Measurements from ENCODE around the gene COL5A1.

The COL5A1 gene

GRCh38 chr9:134743853-134744252 lies 102.2 kb downstream of the COL5A1 start:
- no peaks in the 10 kb centered on the region for H3K36me3 ChIP-seq (ENCODE audit: insufficient read depth, low read length)
- H3K9me3 ChIP-seq (ENCODE audit: insufficient read depth, low read length, severe bottlenecking), result peaks cover 27% of the 10 kb centered on the region

GRCh38 chr9:134744385-134745295 lies 103.0 kb downstream of the COL5A1 start:
- ATAC-seq (ENCODE audit: insufficient read depth, low read depth), result no peak
- no peaks in the 10 kb centered on the region for H3K36me3 ChIP-seq (ENCODE audit: insufficient read depth, low read length)
- H3K9me3 ChIP-seq (ENCODE audit: insufficient read depth, low read length, severe bottlenecking), result peaks cover 27% of the 10 kb centered on the region

More at GRCh38 chr9:134743853-134744252, 102.2 kb downstream of the COL5A1 start:
- no peaks in the 10 kb centered on the region for H3K4me1 ChIP-seq (ENCODE audit: insufficient read depth, low read length)
- no peak overlapping the region for H3K4me3 ChIP-seq (ENCODE audit: low read depth in 1 of 2, low read length in 2 of 2)
- no peaks in the 10 kb centered on the region for H3K27me3 ChIP-seq (ENCODE audit: insufficient read depth, low read length, poor library complexity)
- no peak overlapping the region for H2AFZ ChIP-seq (ENCODE audit: low read depth, low read length)
- TF ChIP-seq EZH2 (IDR thresholded peaks at IDR 0.05; ENCODE audit: borderline replicate concordance, low read depth, low read length, severe bottlenecking) (no peak), CTCF (IDR thresholded peaks at IDR 0.05; ENCODE audit: borderline replicate concordance, extremely low read depth, low read length, poor library complexity, severe bottlenecking) (no peak)
- H3K4me2 ChIP-seq (ENCODE audit: insufficient read depth, low read length), result no peak overlapping the region
- no peak overlapping the region for H3K9ac ChIP-seq (ENCODE audit: low read depth, low read length)
- no peaks in the 10 kb centered on the region for H4K20me1 ChIP-seq (ENCODE audit: insufficient read depth, low read length)
- H3K27ac ChIP-seq (ENCODE audit: low read length), result no peak overlapping the region
- DNase-seq (no peak), ATAC-seq (ENCODE audit: insufficient read depth, low read depth) (no peak)
- H3K79me2 ChIP-seq (ENCODE audit: insufficient read depth, low read length), result no peaks in the 10 kb centered on the region

DNA sequence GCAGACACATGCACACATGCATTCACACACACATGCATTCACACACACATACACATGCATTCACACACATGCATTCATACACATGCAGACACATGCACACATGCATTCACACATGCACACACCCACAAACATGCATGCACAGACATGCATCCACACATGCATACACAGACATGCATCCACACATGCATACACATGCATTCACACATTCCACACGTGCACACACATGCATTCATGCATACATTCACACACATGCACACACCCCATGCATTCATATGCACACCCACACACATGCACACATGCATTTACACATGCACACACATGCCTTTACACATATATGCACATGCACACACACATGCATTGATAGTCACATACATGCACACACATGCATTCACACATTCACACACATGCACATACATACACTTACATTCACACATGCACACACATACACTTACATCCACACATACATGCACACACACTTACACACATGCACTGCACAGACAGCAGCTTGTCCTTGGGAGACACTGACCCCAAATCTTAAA lies 106.4 kb downstream of the COL5A1 start:
- H3K9me3 ChIP-seq (ENCODE audit: insufficient read depth, low read length, severe bottlenecking), result peaks cover 27% of the 10 kb centered on the region
- TF ChIP-seq EZH2 (IDR thresholded peaks at IDR 0.05; ENCODE audit: borderline replicate concordance, low read depth, low read length, severe bottlenecking), result no peak
- no peak for ATAC-seq (ENCODE audit: insufficient read depth, low read depth)

More at GRCh38 chr9:134744385-134745295, 103.0 kb downstream of the COL5A1 start:
- no peak overlapping the region for H2AFZ ChIP-seq (ENCODE audit: low read depth, low read length)
- no peak overlapping the region for H3K4me2 ChIP-seq (ENCODE audit: insufficient read depth, low read length)
- DNase-seq, result no peak
- no peaks in the 10 kb centered on the region for H3K4me1 ChIP-seq (ENCODE audit: insufficient read depth, low read length)
- H3K4me3 ChIP-seq (ENCODE audit: low read depth in 1 of 2, low read length in 2 of 2), result no peak overlapping the region
- no peaks in the 10 kb centered on the region for H3K27me3 ChIP-seq (ENCODE audit: insufficient read depth, low read length, poor library complexity)
- H3K9ac ChIP-seq (ENCODE audit: low read depth, low read length), result no peak overlapping the region
- no peaks in the 10 kb centered on the region for H4K20me1 ChIP-seq (ENCODE audit: insufficient read depth, low read length)
- H3K79me2 ChIP-seq (ENCODE audit: insufficient read depth, low read length), result no peaks in the 10 kb centered on the region
- no peak for TF ChIP-seq EZH2 (IDR thresholded peaks at IDR 0.05; ENCODE audit: borderline replicate concordance, low read depth, low read length, severe bottlenecking)
- TF ChIP-seq CTCF (IDR thresholded peaks at IDR 0.05; ENCODE audit: borderline replicate concordance, extremely low read depth, low read length, poor library complexity, severe bottlenecking), result no peak
- H3K27ac ChIP-seq (ENCODE audit: low read length), result no peak overlapping the region

GRCh38 chr9:134748591-134748990 lies 107.0 kb downstream of the COL5A1 start:
- no peak overlapping the region for H3K9ac ChIP-seq (ENCODE audit: low read depth, low read length)
- H3K36me3 ChIP-seq (ENCODE audit: insufficient read depth, low read length), result no peaks in the 10 kb centered on the region
- DNase-seq, result no peak
- ATAC-seq (ENCODE audit: insufficient read depth, low read depth), result no peak
- H4K20me1 ChIP-seq (ENCODE audit: insufficient read depth, low read length), result no peaks in the 10 kb centered on the region
- no peak overlapping the region for H2AFZ ChIP-seq (ENCODE audit: low read depth, low read length)
- peaks cover 27% of the 10 kb centered on the region for H3K9me3 ChIP-seq (ENCODE audit: insufficient read depth, low read length, severe bottlenecking)
- no peaks in the 10 kb centered on the region for H3K79me2 ChIP-seq (ENCODE audit: insufficient read depth, low read length)
- no peaks in the 10 kb centered on the region for H3K27me3 ChIP-seq (ENCODE audit: insufficient read depth, low read length, poor library complexity)
- TF ChIP-seq EZH2 (IDR thresholded peaks at IDR 0.05; ENCODE audit: borderline replicate concordance, low read depth, low read length, severe bottlenecking), result no peak
- no peak for TF ChIP-seq CTCF (IDR thresholded peaks at IDR 0.05; ENCODE audit: borderline replicate concordance, extremely low read depth, low read length, poor library complexity, severe bottlenecking)
- no peak overlapping the region for H3K4me3 ChIP-seq (ENCODE audit: low read depth in 1 of 2, low read length in 2 of 2)
- H3K4me1 ChIP-seq (ENCODE audit: insufficient read depth, low read length), result no peaks in the 10 kb centered on the region
- H3K4me2 ChIP-seq (ENCODE audit: insufficient read depth, low read length), result no peak overlapping the region
- no peak overlapping the region for H3K27ac ChIP-seq (ENCODE audit: low read length)

More for the DNA sequence above, 106.4 kb downstream of the COL5A1 start:
- Histone ChIP-seq H3K4me2 (ENCODE audit: insufficient read depth, low read length) (no peak overlapping the region), H3K27me3 (ENCODE audit: insufficient read depth, low read length, poor library complexity) (no peaks in the 10 kb centered on the region), H2AFZ (ENCODE audit: low read depth, low read length) (no peak overlapping the region), H3K4me3 (ENCODE audit: low read depth in 1 of 2, low read length in 2 of 2) (no peak overlapping the region), H3K79me2 (ENCODE audit: insufficient read depth, low read length) (no peaks in the 10 kb centered on the region), H3K4me1 (ENCODE audit: insufficient read depth, low read length) (no peaks in the 10 kb centered on the region), H3K36me3 (ENCODE audit: insufficient read depth, low read length) (no peaks in the 10 kb centered on the region), H4K20me1 (ENCODE audit: insufficient read depth, low read length) (no peaks in the 10 kb centered on the region), H3K9ac (ENCODE audit: low read depth, low read length) (no peak overlapping the region), H3K27ac (ENCODE audit: low read length) (no peak overlapping the region)
- DNase-seq, result no peak

Data from DND-41 (cell line).